ENCODE results near the gene PACRG. TPM values are rescaled to one million over a fixed set of nuclear protein-coding genes. Genes with fewer than 3 reads are reported as not detected.

PACRG gene
- polyA plus RNA-seq, 3 donors, result not detected

GRCh38 chr6:163310973-163311383, 583.2 kb downstream of the PACRG start:
- Mint-ChIP-seq H3K4me3 (no peak overlapping the region), H3K27ac (no peak overlapping the region), H3K9me3 (peaks cover 0 to 4% (median 0%) of the 10 kb centered on the region in 7 donors), H3K4me1 (peaks cover 5% of the 10 kb centered on the region), H3K36me3 (no peaks in the 10 kb centered on the region), H3K27me3 (ENCODE audit: low read depth in 3 of 3) (peaks cover 15 to 23% (median 22%) of the 10 kb centered on the region in 3 donors)
- no CpG with 5 or more reads among the region's 2 CpGs for WGBS (ENCODE audit: insufficient coverage)
- intact Hi-C loops (cut with micrococcal nuclease), result no loop called here
- H2AFZ ChIP-seq (ENCODE audit: insufficient read depth, low read depth, low read length, poor library complexity, severe bottlenecking), result no peak overlapping the region
- no peaks in the 10 kb centered on the region for H4K20me1 ChIP-seq (ENCODE audit: insufficient read depth, low read length)
- H3K79me2 ChIP-seq (ENCODE audit: insufficient read depth, low read length), result no peaks in the 10 kb centered on the region
- no peak for DNase-seq
- no peak for TF ChIP-seq CTCF (IDR thresholded peaks at IDR 0.05)
- no peaks in the 10 kb centered on the region for H3K4me1 ChIP-seq (ENCODE audit: control insufficient read depth in 1 of 2, insufficient read depth in 2 of 2, low read length in 2 of 2)
- no peaks in the 10 kb centered on the region for H3K36me3 ChIP-seq (replicated peaks in 1 of 2; ENCODE audit: control insufficient read depth in 1 of 2, insufficient read depth in 2 of 2, low read length in 2 of 2)
- H3K4me2 ChIP-seq (replicated peaks; ENCODE audit: extremely low read depth, low read length, poor library complexity, severe bottlenecking), result no peak overlapping the region
- no peak overlapping the region for H3K9ac ChIP-seq (ENCODE audit: insufficient read depth, low read length, poor library complexity, severe bottlenecking)
- H3K27me3 ChIP-seq (ENCODE audit: control insufficient read depth in 2 of 2, insufficient read depth in 2 of 2, low read length in 2 of 2), result peaks cover 2 to 16% of the 10 kb centered on the region in 2 donors
- H3K27ac ChIP-seq (ENCODE audit: low read depth in 1 of 2, low read length in 2 of 2), result no peak overlapping the region
- H3K9me3 ChIP-seq (replicated peaks in 1 of 2; ENCODE audit: control insufficient read depth in 1 of 2, insufficient read depth in 1 of 2, low read length in 2 of 2), result no peaks in the 10 kb centered on the region
- H3K4me3 ChIP-seq (replicated peaks in 1 of 3; ENCODE audit: low read depth in 2 of 3, low read length in 3 of 3), result no peak overlapping the region

GRCh38 chr6:163311830-163312229, 584.1 kb downstream of the PACRG start:
- H3K9ac ChIP-seq (ENCODE audit: insufficient read depth, low read length, poor library complexity, severe bottlenecking), result no peak overlapping the region
- H3K4me1 Mint-ChIP-seq, result peaks cover 5% of the 10 kb centered on the region
- no peak for TF ChIP-seq CTCF (IDR thresholded peaks at IDR 0.05)
- H3K36me3 ChIP-seq (replicated peaks in 1 of 2; ENCODE audit: control insufficient read depth in 1 of 2, insufficient read depth in 2 of 2, low read length in 2 of 2), result no peaks in the 10 kb centered on the region
- H4K20me1 ChIP-seq (ENCODE audit: insufficient read depth, low read length), result no peaks in the 10 kb centered on the region
- no peak overlapping the region for H3K27ac Mint-ChIP-seq
- H3K9me3 Mint-ChIP-seq, result peaks cover 0 to 4% (median 0%) of the 10 kb centered on the region in 7 donors
- H3K4me3 ChIP-seq (replicated peaks in 1 of 3; ENCODE audit: low read depth in 2 of 3, low read length in 3 of 3), result no peak overlapping the region
- H3K4me2 ChIP-seq (replicated peaks; ENCODE audit: extremely low read depth, low read length, poor library complexity, severe bottlenecking), result no peak overlapping the region
- H3K27ac ChIP-seq (ENCODE audit: low read depth in 1 of 2, low read length in 2 of 2), result no peak overlapping the region
- H3K9me3 ChIP-seq (replicated peaks in 1 of 2; ENCODE audit: control insufficient read depth in 1 of 2, insufficient read depth in 1 of 2, low read length in 2 of 2), result no peaks in the 10 kb centered on the region
- no peak overlapping the region for H3K4me3 Mint-ChIP-seq
- DNase-seq, result no peak
- H3K27me3 Mint-ChIP-seq (ENCODE audit: low read depth in 3 of 3), result peaks cover 15 to 25% (median 23%) of the 10 kb centered on the region in 3 donors
- no peaks in the 10 kb centered on the region for H3K79me2 ChIP-seq (ENCODE audit: insufficient read depth, low read length)
- no peaks in the 10 kb centered on the region for H3K4me1 ChIP-seq (ENCODE audit: control insufficient read depth in 1 of 2, insufficient read depth in 2 of 2, low read length in 2 of 2)
- WGBS (ENCODE audit: insufficient coverage), result no CpG with 5 or more reads among the region's 3 CpGs
- H2AFZ ChIP-seq (ENCODE audit: insufficient read depth, low read depth, low read length, poor library complexity, severe bottlenecking), result no peak overlapping the region
- H3K27me3 ChIP-seq (ENCODE audit: control insufficient read depth in 2 of 2, insufficient read depth in 2 of 2, low read length in 2 of 2), result peaks cover 2 to 16% of the 10 kb centered on the region in 2 donors
- no peaks in the 10 kb centered on the region for H3K36me3 Mint-ChIP-seq
- intact Hi-C loops (cut with micrococcal nuclease), result no loop called here
